Esophagus muscularis mucosa (tissue), 4 donors: Measurements from ENCODE around the gene ASXL3. TPM values are rescaled to one million over a fixed set of nuclear protein-coding genes. Genes with fewer than 3 reads are reported as not detected.

ENCODE experiments used
- DNase-seq: peaks from one replicate; pipeline ENCODE4 v3.0.0-alpha.2; 2017; ENCODE audit errors: extremely low spot score
- H3K27ac ChIP-seq, 4 donors: fragments of 200-600 bp; sonication (generic); replicated peaks in 1 of 4; 1 replicate in 3 of 4; 2 replicates in 1 of 4; pipeline ENCODE4 v1.5.1; 2016 to 2019; ENCODE audit warnings: mild to moderate bottlenecking in 1 of 4
- H3K27me3 ChIP-seq, 4 donors: fragments of 200-600 bp; sonication (generic); one replicate each; pipeline versions ENCODE4 v1.5.1 to v1.6.0; 2016 to 2019
- H3K36me3 ChIP-seq, 4 donors: fragments of 200-600 bp; sonication (generic); one replicate each; pipeline ENCODE4 v1.5.1; 2016 to 2019
- H3K4me1 ChIP-seq, 4 donors: fragments of 200-600 bp; sonication (generic); one replicate each; pipeline ENCODE4 v1.5.1; 2016 to 2019
- H3K4me3 ChIP-seq, 4 donors: fragments of 200-600 bp; sonication (generic); 1 replicate in 2 of 4; 2 replicates in 2 of 4; pipeline ENCODE4 v1.5.1; 2016 to 2019; ENCODE audit warnings: mild to moderate bottlenecking in 4 of 4, moderate library complexity in 1 of 4
- H3K9me3 ChIP-seq, 4 donors: fragments of 200-600 bp; sonication (generic); 1 replicate in 3 of 4; 2 replicates in 1 of 4; pipeline ENCODE4 v1.5.1; 2016 to 2019
- EP300 ChIP-seq: sonication (generic); formaldehyde crosslinking; IDR thresholded peaks from one replicate; pipeline ENCODE4 v1.6.1; 2017; ENCODE audit warnings: antibody characterized with exemption
- POLR2A ChIP-seq: fragments of 450-650 bp; IDR thresholded peaks from one replicate; pipeline ENCODE4 v1.6.1; 2017; ENCODE audit warnings: antibody characterized with exemption, moderate library complexity, mild to moderate bottlenecking, low read depth
- POLR2AphosphoS5 ChIP-seq, 2 donors: sonication (generic); formaldehyde crosslinking; IDR thresholded peaks; one replicate each; pipeline ENCODE4 v1.6.1; 2017; ENCODE audit warnings: antibody characterized with exemption in 2 of 2
- WGBS: methylation state at CpG from one replicate; pipeline ENCODE4 v1.1.5; 2018; 5-methylcytosine and 5-hydroxymethylcytosine counted together
- intact Hi-C: fragments of 100-400 bp; cut with DNase I; formaldehyde crosslinking; loops from one replicate; pipeline ENCODE4 v1.15.1; 2023
- total RNA-seq, 4 donors: library from RNA; depleted of rRNA; stranded (reverse); fragments of >200 nt; gene quantifications; one replicate each; pipeline versions ENCODE4 v1.1.0 to v1.2.1, GENCODE V29; 2016
- TF ChIP-seq, protein P1 (sequence below), 3 experiments: fragments of 200-600 bp in 2 of 3; fragments of 450-650 bp in 1 of 3; sonication (generic) in 2 of 3; IDR thresholded peaks; one replicate each; pipeline ENCODE4 v1.5.1; 2017 to 2019; ENCODE audit warnings: antibody characterized with exemption in 3 of 3, mild to moderate bottlenecking in 2 of 3, moderate library complexity in 1 of 3

ASXL3 gene
- total RNA-seq, 4 donors from 2014 or later: 0.66 to 2.1 (median 1.1) TPM

DNA sequence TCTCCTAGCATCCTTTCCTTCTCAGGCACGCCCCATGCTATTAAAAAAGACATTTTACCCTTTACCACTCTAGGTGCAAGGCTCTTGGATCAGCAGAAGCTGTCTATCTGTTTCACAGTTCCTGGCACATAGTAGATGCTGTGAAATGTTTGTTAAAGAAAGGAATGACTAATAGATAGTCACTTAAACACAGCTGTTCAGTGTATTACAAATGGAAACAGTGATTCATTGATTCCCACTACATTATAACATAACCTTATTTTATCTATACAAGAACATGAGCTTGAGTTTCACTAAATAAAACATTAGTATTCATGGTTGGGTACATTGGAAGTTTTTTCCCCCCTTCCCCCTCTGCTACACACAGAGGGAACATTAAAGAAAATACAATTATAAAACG lies 142.1 kb downstream of the ASXL3 start:
- Histone ChIP-seq H3K27ac (no peak overlapping the region), H3K27me3 (no peaks in the 10 kb centered on the region), H3K36me3 (no peaks in the 10 kb centered on the region), H3K4me3 (no peak overlapping the region), H3K9me3 (no peaks in the 10 kb centered on the region), H3K4me1 (peaks cover 0 to 21% (median 0%) of the 10 kb centered on the region in 4 donors)
- intact Hi-C loops: no loop called here
- no peak for DNase-seq
- 51% methylated on average over 2 of the region's 2 CpGs for WGBS
- no peak for TF ChIP-seq POLR2AphosphoS5 (IDR thresholded peaks at IDR 0.05)
- no peak for TF ChIP-seq POLR2A
- no peak for TF ChIP-seq EP300
- TF ChIP-seq, protein P1, sequence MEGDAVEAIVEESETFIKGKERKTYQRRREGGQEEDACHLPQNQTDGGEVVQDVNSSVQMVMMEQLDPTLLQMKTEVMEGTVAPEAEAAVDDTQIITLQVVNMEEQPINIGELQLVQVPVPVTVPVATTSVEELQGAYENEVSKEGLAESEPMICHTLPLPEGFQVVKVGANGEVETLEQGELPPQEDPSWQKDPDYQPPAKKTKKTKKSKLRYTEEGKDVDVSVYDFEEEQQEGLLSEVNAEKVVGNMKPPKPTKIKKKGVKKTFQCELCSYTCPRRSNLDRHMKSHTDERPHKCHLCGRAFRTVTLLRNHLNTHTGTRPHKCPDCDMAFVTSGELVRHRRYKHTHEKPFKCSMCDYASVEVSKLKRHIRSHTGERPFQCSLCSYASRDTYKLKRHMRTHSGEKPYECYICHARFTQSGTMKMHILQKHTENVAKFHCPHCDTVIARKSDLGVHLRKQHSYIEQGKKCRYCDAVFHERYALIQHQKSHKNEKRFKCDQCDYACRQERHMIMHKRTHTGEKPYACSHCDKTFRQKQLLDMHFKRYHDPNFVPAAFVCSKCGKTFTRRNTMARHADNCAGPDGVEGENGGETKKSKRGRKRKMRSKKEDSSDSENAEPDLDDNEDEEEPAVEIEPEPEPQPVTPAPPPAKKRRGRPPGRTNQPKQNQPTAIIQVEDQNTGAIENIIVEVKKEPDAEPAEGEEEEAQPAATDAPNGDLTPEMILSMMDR (IDR thresholded peaks at IDR 0.05): no peak

DNA sequence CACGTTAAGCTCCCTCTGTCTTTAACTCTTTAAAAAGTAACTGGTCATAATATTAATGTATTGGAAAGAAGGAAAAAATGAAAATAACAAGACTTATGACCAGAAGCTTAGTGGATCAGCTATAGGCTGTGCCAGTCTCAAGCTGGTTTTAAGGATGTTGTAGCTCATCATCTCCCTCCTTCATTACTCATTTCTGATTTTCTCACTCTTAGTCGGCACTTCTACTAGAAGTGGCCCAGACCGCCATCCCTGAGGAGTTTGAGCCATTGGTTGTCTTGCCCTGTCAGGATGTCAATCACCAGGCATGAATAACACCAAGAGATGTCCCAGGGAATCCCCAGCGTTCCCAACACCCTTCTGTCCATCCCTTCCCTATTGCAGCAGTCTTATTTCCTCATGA lies 151.5 kb downstream of the ASXL3 start:
- no peak for DNase-seq
- Histone ChIP-seq H3K36me3 (peaks cover 0 to 7% (median 0%) of the 10 kb centered on the region in 4 donors), H3K27ac (no peak overlapping the region), H3K4me3 (no peak overlapping the region), H3K4me1 (no peaks in the 10 kb centered on the region), H3K9me3 (no peaks in the 10 kb centered on the region), H3K27me3 (no peaks in the 10 kb centered on the region)
- TF ChIP-seq EP300: no peak
- TF ChIP-seq POLR2A: no peak
- TF ChIP-seq, protein P1 (IDR thresholded peaks at IDR 0.05): no peak
- TF ChIP-seq POLR2AphosphoS5 (IDR thresholded peaks at IDR 0.05): no peak
- 78% methylated on average over 4 of the region's 4 CpGs for WGBS
- intact Hi-C loops: no loop called here

DNA sequence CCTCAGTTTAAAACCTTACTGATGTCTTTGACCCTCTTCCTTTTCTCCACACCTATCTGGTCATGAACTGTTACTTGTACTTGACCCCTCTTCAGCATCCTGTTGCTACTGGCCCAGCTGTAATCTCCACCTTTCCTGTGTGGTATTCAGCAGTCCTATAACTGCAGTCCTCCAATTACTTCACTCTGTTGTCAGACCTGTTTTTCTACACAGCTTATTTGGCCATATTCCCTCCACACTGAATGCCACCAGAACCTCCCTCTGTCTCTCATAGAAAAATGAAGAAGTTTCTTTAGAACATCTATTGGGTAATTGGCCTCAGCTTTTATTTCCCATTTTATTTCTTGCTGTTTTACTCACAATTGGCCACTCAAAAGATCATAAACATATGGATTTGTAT lies 155.4 kb downstream of the ASXL3 start:
- TF ChIP-seq, protein P1 (IDR thresholded peaks at IDR 0.05): no peak
- TF ChIP-seq POLR2A: no peak
- TF ChIP-seq POLR2AphosphoS5 (IDR thresholded peaks at IDR 0.05): no peak
- TF ChIP-seq EP300: no peak
- no peaks in the 10 kb centered on the region for H3K4me1 ChIP-seq
- peaks cover 0 to 7% (median 0%) of the 10 kb centered on the region in 4 donors for H3K36me3 ChIP-seq
- H3K27ac ChIP-seq: no peak overlapping the region
- H3K27me3 ChIP-seq: no peaks in the 10 kb centered on the region
- no peak overlapping the region for H3K4me3 ChIP-seq
- intact Hi-C loops: no loop called here
- H3K9me3 ChIP-seq: no peaks in the 10 kb centered on the region
- no peak for DNase-seq

DNA sequence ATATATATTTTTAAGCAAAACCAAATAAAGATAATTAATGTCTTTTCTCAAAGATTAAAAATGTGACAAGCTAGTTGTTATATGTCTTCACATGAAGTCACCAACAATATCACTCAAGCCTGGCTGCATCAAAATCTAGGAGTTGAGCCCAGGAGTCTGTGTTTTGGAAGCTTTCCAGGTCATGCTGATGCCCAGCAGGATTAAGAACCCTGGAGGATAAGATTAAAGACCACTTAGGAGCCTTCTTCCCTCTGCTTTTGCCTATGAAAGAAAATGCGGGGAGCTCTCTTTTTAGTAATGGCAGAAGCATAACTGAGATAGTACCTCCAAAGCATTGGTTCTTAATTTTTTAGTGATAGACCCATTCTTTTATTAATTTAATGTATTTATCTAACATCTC lies 157.4 kb downstream of the ASXL3 start:
- Histone ChIP-seq H3K4me3 (no peak overlapping the region), H3K27ac (no peak overlapping the region), H3K4me1 (no peaks in the 10 kb centered on the region), H3K27me3 (no peaks in the 10 kb centered on the region), H3K36me3 (peaks cover 0 to 14% (median 0%) of the 10 kb centered on the region in 4 donors), H3K9me3 (no peaks in the 10 kb centered on the region)
- intact Hi-C loops: no loop called here
- no peak for DNase-seq
- no peak for TF ChIP-seq POLR2A
- TF ChIP-seq POLR2AphosphoS5 (IDR thresholded peaks at IDR 0.05): no peak
- no peak for TF ChIP-seq EP300
- TF ChIP-seq, protein P1 (IDR thresholded peaks at IDR 0.05): no peak
- 100% methylated on average over 1 of the region's 1 CpG for WGBS

DNA sequence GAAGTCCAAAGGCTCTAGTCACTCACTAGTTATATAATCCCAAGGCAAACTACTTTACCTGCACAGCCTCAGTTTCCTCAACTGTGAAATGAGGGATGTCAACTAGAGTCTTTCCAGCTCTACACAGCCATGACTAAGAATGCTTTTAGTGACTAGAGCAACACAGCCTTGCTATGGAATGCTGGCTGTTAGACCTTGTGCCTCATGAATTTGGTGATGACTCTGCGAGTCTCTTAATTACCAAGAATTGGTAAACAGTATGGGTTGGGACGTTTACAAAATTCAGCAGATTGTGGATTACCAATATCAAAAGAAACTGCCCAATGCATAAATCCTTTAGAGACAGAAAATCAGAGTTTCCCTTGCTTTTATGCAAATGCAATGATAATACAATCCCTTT lies 163.7 kb downstream of the ASXL3 start:
- WGBS: 83% methylated on average over 2 of the region's 2 CpGs
- Histone ChIP-seq H3K4me1 (no peaks in the 10 kb centered on the region), H3K27me3 (no peaks in the 10 kb centered on the region), H3K27ac (no peak overlapping the region), H3K4me3 (no peak overlapping the region), H3K36me3 (peaks cover 0 to 31% (median 3%) of the 10 kb centered on the region in 4 donors), H3K9me3 (no peaks in the 10 kb centered on the region)
- intact Hi-C loops: no loop called here
- no peak for TF ChIP-seq POLR2A
- DNase-seq: no peak
